HTERT RPE-1 (cell line): ENCODE data around the gene PCDHGA10.
"Not testable (repeated sequence)": the region's sequence is repeated elsewhere in the genome, so short reads cannot be mapped to it uniquely, and the experiment has no call there.

Experiments used
- in situ Hi-C: fragments of 300-500 bp; cut with MboI; formaldehyde crosslinking; loops from 4 replicates; pipeline ENCODE4 v1.14.3; 2020; ENCODE audit warnings: low sequenced_read_pairs

Gene PCDHGA10

GRCh38 chr5:141392429-141393198 lies 20.2 kb upstream of the PCDHGA10 start, which contains the start of gene PCDHGA8:
Gene PCDHGA8, plus strand, starts transcription at chr5:141392633. Its CDS starts 181 bp downstream, at chr5:141392814.
- in situ Hi-C loops: no loop called here

DNA sequence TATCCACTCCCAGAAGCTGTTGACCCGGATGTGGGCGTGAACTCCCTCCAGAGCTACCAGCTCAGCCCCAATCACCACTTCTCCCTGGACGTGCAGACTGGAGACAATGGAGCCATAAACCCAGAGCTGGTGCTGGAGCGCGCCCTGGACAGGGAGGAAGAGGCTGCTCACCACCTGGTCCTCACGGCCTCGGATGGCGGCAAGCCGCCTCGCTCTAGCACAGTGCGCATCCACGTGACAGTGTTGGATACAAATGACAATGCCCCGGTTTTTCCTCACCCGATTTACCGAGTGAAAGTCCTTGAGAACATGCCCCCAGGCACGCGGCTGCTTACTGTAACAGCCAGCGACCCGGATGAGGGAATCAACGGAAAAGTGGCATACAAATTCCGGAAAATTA lies 19.5 kb upstream of the PCDHGA10 start:
- in situ Hi-C loops: no loop called here

DNA sequence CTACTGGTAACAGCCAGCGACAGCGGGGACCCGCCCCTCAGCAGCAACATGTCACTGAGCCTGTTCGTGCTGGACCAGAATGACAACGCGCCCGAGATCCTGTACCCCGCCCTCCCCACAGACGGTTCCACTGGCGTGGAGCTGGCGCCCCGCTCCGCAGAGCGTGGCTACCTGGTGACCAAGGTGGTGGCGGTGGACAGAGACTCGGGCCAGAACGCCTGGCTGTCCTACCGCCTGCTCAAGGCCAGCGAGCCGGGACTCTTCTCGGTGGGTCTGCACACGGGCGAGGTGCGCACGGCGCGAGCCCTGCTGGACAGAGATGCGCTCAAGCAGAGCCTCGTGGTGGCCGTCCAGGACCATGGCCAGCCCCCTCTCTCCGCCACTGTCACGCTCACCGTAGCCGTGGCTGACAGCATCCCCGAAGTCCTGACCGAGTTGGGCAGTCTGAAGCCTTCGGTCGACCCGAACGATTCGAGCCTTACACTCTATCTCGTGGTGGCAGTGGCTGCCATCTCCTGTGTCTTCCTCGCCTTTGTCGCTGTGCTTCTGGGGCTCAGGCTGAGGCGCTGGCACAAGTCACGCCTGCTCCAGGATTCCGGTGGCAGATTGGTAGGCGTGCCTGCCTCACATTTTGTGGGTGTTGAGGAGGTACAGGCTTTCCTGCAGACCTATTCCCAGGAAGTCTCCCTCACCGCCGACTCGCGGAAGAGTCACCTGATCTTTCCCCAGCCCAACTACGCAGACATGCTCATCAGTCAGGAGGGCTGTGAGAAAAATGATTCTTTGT lies 18.2 kb upstream of the PCDHGA10 start:
- in situ Hi-C loops: not testable (repeated sequence)

DNA sequence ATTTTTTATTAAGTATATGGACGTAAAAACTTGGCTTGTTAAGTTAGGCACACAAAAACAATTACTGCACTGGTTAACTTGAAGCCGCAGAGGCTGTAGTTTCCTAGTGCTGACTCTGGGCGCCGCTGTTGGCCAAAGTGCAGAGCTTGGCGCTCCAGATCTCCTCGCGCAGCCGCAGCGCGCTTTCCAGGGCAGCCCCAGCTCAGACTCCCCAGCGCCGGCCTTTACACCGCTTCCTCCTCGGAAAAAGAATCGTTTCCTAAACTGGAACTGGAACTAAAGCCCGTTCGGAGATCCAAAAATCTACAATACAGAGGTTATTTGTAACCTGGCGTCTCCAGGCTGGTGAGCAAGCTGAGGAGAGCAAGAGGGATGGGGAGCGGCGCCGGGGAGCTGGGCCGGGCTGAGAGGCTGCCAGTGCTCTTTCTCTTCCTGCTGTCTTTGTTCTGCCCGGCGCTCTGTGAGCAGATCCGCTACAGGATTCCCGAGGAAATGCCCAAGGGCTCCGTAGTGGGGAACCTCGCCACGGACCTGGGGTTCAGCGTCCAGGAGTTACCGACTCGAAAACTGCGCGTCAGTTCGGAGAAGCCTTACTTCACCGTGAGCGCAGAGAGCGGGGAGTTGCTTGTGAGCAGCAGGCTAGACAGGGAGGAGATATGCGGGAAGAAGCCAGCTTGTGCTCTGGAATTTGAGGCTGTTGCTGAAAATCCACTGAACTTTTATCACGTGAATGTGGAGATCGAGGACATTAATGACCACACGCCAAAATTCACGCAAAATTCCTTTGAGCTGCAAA lies 14.8 kb upstream of the PCDHGA10 start, which contains the start of gene PCDHGB5:
PCDHGB5 (plus strand) TSS at position 192 of the 796 bp plus-strand sequence; CDS start at position 373, 181 bp downstream.
- in situ Hi-C loops: not testable (repeated sequence)

- in situ Hi-C loops: no loop called here
These were observed 14.2 kb upstream of the PCDHGA10 start for GRCh38 chr5:141398608-141399007.

GRCh38 chr5:141399555-141400258 lies 13.1 kb upstream of the PCDHGA10 start:
- in situ Hi-C loops: no loop called here

GRCh38 chr5:141402553-141403243 lies 10.1 kb upstream of the PCDHGA10 start, which contains the start of gene PCDHGA9:
Gene PCDHGA9, plus strand, starts transcription at chr5:141402778. Its CDS starts 175 bp downstream, at chr5:141402953.
- in situ Hi-C loops: no loop called here

- in situ Hi-C loops: no loop called here
These were observed 9.4 kb upstream of the PCDHGA10 start for GRCh38 chr5:141403387-141403786.

DNA sequence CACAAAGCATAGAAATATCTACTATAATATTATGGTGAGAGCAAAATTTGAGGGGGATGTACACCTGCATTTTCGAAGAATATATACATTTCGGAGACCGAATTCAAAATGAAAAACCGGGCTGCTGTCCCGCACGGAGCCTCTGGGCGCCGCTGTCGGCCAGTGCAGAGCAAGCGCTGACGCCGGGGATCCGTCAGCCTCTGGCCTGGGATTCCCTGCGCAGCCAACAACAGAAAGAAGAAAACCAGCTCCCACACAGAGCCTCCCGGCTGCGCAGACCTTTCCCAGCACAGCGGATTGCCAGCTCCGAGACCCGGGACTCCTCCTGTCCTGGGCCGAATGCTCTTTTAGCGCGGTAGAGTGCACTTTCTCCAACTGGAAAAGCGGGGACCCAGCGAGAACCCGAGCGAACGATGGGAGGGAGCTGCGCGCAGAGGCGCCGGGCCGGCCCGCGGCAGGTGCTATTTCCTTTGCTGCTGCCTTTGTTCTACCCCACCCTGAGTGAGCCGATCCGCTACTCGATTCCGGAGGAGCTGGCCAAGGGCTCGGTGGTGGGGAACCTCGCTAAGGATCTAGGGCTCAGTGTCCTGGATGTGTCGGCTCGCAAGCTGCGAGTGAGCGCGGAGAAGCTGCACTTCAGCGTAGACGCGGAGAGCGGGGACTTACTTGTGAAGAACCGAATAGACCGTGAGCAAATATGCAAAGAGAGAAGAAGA lies 4.8 kb upstream of the PCDHGA10 start, which contains the start of gene PCDHGB6:
PCDHGB6 (plus strand) TSS at position 232 of the 716 bp plus-strand sequence; CDS start at position 414, 182 bp downstream.
- in situ Hi-C loops: not testable (repeated sequence)

DNA sequence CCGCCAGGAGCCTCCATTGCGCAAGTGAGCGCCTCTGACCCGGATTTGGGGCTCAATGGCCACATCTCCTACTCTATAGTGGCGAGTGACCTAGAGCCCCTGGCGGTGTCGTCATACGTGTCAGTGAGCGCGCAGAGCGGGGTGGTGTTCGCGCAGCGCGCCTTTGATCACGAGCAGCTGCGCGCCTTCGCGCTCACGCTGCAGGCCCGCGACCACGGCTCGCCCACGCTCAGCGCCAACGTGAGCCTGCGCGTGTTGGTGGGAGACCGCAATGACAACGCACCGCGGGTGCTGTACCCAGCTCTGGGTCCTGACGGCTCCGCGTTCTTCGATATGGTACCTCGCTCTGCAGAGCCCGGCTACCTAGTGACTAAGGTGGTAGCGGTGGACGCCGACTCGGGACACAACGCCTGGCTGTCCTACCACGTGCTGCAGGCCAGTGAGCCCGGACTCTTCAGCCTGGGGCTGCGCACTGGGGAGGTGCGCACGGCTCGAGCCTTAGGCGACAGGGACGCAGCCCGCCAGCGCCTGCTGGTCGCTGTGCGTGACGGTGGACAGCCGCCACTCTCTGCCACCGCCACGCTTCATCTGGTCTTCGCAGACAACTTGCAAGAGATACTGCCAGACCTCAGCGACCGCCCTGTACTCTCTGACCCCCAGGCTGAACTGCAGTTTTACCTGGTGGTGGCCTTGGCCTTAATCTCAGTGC lies 3.0 kb upstream of the PCDHGA10 start:
- in situ Hi-C loops: no loop called here

- in situ Hi-C loops: no loop called here
These were observed 1.2 kb upstream of the PCDHGA10 start for GRCh38 chr5:141411575-141411974.

- in situ Hi-C loops: no loop called here
These were observed 818 bp downstream of the PCDHGA10 start for GRCh38 chr5:141413540-141414069.

DNA sequence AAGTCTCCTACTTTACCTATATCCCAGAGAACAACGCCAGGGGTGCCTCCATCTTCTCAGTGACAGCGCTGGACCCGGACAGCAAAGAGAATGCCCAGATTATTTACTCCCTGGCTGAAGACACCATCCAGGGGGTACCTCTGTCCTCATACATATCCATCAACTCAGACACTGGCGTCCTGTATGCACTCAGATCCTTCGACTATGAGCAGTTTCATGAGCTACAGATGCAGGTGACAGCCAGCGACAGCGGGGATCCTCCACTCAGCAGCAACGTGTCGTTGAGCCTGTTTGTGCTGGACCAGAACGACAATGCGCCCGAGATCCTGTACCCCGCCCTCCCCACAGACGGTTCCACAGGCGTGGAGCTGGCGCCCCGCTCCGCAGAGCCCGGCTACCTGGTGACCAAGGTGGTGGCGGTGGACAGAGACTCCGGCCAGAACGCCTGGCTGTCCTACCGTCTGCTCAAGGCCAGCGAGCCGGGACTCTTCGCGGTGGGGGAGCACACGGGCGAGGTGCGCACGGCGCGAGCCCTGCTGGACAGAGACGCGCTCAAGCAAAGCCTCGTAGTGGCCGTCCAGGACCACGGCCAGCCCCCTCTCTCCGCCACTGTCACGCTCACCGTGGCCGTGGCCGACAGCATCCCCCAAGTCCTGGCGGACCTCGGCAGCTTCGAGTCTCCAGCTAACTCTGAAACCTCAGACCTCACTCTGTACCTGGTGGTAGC lies 1.9 kb downstream of the PCDHGA10 start:
- in situ Hi-C loops: not testable (repeated sequence)

DNA sequence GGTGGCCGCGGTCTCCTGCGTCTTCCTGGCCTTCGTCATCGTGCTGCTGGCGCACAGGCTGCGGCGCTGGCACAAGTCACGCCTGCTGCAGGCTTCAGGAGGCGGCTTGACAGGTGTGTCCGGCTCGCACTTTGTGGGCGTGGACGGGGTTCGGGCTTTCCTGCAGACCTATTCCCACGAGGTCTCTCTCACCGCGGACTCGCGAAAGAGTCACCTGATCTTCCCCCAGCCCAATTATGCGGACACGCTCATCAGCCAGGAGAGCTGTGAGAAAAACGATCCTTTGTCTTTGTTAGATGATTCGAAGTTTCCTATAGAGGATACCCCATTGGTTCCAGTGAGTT lies 2.5 kb downstream of the PCDHGA10 start:
- in situ Hi-C loops: not testable (repeated sequence)

GRCh38 chr5:141417494-141418172 lies 4.8 kb downstream of the PCDHGA10 start, which contains the start of gene PCDHGB7:
Gene PCDHGB7, plus strand, starts transcription at chr5:141417677. Its CDS starts 183 bp downstream, at chr5:141417860.
- in situ Hi-C loops: not testable (repeated sequence)

- in situ Hi-C loops: no loop called here
These were observed 6.5 kb downstream of the PCDHGA10 start for GRCh38 chr5:141419074-141419880.
